GM12872 (cell line): ENCODE results near the gene C1orf198.

Experiments
- TF ChIP-seq, protein P1 (sequence below): IDR thresholded peaks from 3 replicates; pipeline ENCODE4 v1.5.1; 2011; ENCODE audit warnings: low read depth, mild to moderate bottlenecking, low read length, moderate library complexity; ENCODE audit not compliant: insufficient read depth

The C1orf198 gene

DNA sequence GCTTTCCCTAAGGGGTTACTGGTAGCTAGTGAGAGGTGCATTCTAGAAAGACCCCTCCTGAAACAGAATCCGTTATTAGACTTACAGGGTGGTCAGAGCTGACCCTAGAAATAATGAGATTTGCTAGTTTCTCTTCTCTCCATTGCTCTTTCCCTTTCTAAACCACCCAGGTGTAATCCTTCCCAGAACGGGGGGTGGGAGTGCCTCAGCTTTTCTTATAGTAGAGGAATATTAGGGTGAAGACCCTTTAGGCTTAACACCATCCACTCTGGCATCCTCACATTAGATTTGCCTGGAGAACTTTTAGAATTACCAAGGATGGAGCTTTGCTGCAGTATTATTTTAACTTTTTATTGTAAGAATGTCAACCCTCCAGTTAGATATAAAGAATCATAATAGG lies 71.7 kb downstream of the C1orf198 start:
- TF ChIP-seq, protein P1, sequence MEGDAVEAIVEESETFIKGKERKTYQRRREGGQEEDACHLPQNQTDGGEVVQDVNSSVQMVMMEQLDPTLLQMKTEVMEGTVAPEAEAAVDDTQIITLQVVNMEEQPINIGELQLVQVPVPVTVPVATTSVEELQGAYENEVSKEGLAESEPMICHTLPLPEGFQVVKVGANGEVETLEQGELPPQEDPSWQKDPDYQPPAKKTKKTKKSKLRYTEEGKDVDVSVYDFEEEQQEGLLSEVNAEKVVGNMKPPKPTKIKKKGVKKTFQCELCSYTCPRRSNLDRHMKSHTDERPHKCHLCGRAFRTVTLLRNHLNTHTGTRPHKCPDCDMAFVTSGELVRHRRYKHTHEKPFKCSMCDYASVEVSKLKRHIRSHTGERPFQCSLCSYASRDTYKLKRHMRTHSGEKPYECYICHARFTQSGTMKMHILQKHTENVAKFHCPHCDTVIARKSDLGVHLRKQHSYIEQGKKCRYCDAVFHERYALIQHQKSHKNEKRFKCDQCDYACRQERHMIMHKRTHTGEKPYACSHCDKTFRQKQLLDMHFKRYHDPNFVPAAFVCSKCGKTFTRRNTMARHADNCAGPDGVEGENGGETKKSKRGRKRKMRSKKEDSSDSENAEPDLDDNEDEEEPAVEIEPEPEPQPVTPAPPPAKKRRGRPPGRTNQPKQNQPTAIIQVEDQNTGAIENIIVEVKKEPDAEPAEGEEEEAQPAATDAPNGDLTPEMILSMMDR, result no peak

DNA sequence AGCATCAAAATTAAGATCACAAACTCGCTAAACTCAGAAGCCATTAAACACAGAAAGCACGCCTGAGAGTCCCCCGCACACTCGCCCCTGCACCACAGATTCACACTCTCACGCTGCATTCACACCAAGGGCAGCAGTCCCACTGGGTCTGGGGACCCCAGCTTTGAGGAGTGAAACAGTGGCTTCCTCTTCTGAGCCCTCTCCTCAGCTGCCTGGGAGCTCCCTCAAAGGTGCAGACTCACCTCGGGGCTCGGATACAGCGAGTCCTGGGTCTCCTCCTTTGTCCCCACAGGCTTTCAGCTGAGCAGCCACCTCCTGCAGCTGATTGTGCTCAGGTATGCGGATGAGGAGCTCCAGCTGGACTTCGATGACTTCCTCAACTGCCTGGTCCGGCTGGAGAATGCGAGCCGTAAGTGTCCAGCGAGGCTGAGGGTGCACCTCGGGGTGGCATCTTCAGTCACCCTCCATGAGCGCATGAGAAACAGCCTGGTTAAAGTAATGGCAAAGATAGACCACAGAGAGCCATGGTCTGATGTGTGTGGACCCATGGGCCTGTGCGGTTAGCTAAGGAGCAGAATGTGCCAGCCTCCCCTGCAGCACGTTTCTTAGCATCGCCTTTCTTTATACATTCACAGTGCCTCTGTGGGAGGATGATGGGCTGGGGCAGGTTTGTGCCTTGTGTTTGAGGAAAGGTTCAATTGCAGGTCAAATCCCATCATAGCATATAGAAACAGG lies 73.3 kb downstream of the C1orf198 start:
- TF ChIP-seq, protein P1, result no peak

DNA sequence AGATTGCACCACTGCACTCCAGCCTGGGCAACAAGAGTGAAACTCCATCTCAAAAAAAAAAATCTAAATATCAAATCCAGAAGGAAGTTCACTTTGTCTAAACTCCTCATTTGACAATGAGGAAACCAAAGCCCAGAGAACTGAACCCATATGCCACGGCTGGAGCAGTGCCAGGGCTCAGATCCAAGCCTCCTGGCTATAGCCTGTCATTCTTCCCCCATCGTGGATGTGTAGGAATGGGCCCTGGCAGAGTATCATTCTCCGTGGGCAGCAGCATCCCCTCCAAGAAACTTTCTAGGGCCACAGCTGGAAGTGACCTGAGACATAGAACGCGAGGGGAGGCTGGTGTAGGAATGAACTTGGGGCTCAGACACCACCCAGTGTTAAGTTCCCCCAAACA lies 73.9 kb downstream of the C1orf198 start:
- TF ChIP-seq, protein P1, result no peak

DNA sequence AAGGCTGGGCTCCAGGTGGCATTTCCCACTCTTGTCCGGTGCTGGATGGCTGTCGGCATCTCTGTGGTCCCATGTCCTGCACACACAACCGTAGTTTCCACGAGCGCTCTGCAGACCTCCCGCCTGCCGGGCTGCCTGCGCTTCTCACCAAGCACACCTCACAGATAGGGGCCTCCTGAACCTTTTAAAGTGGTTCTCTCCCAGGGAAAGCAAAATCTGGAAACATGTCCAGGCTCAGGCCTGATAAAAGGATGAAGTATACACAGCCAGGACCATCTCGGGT lies 74.9 kb downstream of the C1orf198 start:
- TF ChIP-seq, protein P1, result no peak

DNA sequence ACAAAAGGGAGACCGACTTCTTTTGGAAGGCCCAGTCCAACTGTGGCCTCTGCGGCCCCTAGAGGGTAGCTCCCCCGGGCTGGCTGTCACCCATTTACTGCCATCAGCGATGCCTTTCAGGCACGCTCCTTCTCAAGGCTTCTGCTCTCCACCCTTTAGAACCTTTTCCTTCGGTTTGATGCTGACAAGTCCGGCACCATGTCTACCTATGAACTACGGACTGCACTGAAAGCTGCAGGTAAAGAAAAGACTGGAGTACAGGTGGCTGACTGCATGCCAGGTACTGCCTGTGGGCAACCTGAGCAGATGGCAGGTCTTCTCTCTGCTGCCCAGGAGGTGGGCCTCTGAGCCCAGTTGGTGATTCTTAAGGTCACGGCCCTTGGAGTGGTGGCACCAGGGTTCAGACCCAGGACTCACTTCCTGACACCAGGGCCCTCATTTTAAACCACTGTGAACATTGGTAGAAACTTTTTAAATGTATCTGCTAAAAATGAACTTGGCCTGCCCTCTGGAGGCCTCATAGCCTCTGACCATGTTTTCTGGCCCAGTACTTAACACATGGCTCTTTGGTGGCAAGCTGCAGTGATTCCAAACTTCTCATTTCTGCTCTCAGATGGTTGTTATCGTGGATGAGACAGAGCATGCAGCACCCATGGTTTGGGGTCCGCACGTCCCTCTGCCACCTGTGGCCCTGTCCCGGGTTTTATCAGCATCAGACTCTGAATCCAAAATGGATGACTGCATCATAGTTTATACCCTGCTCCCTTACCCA lies 75.4 kb downstream of the C1orf198 start:
- TF ChIP-seq, protein P1, result no peak

DNA sequence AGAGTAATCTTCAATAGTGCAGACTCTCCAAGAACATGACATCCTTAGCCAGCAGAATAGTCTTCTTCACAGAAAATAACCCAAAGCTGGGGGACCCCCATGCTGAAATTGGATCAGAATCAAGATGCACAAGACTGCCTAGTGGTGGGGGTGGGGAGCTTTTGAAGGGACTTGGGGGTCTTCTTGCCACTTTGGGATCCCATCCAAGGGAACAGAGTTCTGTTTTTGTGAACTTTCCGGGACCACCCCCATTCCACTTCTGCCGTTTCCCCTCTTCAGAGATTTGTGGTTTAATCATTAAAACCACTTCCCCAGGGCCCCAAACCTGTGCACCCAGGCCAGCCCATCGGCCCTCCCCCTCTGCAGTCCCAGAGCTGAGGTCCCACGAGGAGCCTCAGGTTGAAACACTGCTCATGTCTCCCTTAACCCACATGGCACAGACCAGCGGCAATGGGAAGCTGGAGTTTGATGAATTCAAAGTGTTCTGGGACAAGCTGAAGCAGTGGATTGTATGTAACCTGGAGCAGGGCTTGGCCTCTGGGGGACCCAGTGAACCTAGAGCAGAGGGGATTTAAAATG lies 76.2 kb downstream of the C1orf198 start:
- TF ChIP-seq, protein P1, result no peak

DNA sequence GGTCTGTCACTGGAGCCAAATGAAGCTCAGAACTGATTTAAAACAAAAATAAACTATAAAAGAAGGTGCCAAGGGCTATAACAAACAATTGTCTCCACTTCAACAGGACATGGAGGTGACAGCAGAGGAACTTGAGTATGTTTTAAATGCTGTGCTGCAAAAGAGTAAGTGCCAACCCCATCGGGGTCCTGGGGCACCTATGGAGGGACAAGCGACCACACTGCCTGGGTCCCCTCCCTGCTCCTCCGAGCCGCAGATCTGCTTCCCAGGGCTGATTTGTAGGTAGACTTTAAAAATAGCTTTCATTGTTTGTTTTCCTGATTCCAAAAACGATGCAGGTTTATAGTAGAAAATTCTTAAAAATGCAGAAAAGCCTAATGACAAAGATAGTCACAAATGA lies 78.3 kb downstream of the C1orf198 start:
- TF ChIP-seq, protein P1, result no peak
